ENCODE data around the gene PALLD. TPM values are rescaled to one million over a fixed set of nuclear protein-coding genes. Genes with fewer than 3 reads are reported as not detected.

The PALLD gene
- total RNA-seq, 1 experiment from 2014 or later = 18.3 TPM

- H4K91ac ChIP-seq (ENCODE audit: insufficient read length, low read depth, low read length) = no peak overlapping the region
- Mint-ChIP-seq H3K4me1 (peaks cover 9 to 10% of the 10 kb centered on the region in 2 experiments), H3K27me3 (ENCODE audit: low read depth) (no peaks in the 10 kb centered on the region), H3K4me3 (no peak overlapping the region), H3K27ac (no peak overlapping the region), H3K9me3 (no peaks in the 10 kb centered on the region), H3K36me3 (ENCODE audit: insufficient read depth in 1 of 3, low read depth in 3 of 3) (no peaks in the 10 kb centered on the region)
- no peaks in the 10 kb centered on the region for H3K23me2 ChIP-seq (ENCODE audit: insufficient read length, low read depth, low read length, poor library complexity, severe bottlenecking)
- no peaks in the 10 kb centered on the region for H3K4me1 ChIP-seq (ENCODE audit: insufficient read depth, low read length)
- no peak for DNase-seq
- H3K4ac ChIP-seq (ENCODE audit: low read depth, low read length) = no peak overlapping the region
- H2BK20ac ChIP-seq (ENCODE audit: low read depth, low read length, poor library complexity, severe bottlenecking) = no peak overlapping the region
- no peaks in the 10 kb centered on the region for H3K79me2 ChIP-seq (ENCODE audit: insufficient read depth, low read length)
- no peak overlapping the region for H3K4me2 ChIP-seq (ENCODE audit: insufficient read depth, insufficient read length, low read length)
- H4K5ac ChIP-seq (ENCODE audit: insufficient read length, low read depth, low read length) = no peak overlapping the region
- no peak overlapping the region for H3K18ac ChIP-seq (ENCODE audit: insufficient read length, low read depth, low read length)
- H3K79me1 ChIP-seq (ENCODE audit: insufficient read depth, low read depth, low read length, poor library complexity, severe bottlenecking) = no peaks in the 10 kb centered on the region
- H3K56ac ChIP-seq (ENCODE audit: insufficient read length, low read depth, low read length) = no peak overlapping the region
- no peak overlapping the region for H2AFZ ChIP-seq (ENCODE audit: low read length)
- H4K8ac ChIP-seq (replicated peaks; ENCODE audit: insufficient read length, low read depth, low read length) = no peak overlapping the region
- no peaks in the 10 kb centered on the region for H4K20me1 ChIP-seq (ENCODE audit: control insufficient read depth, insufficient read depth, insufficient read length)
- no peak overlapping the region for H2BK5ac ChIP-seq (ENCODE audit: insufficient read length, low read length)
- no peak overlapping the region for H2BK12ac ChIP-seq (ENCODE audit: insufficient read length, low read depth, low read length)
- no peak for TF ChIP-seq CTCF (conservative IDR thresholded peaks at IDR 0.05)
- H3K27me3 ChIP-seq (ENCODE audit: insufficient read depth, low read length) = no peaks in the 10 kb centered on the region
- H3K14ac ChIP-seq (ENCODE audit: insufficient read depth, low read length) = no peak overlapping the region
- no peak overlapping the region for H3K9ac ChIP-seq (ENCODE audit: extremely low read depth, insufficient read length, low read length)
- no peak overlapping the region for H3T11ph ChIP-seq (ENCODE audit: low read length)
- WGBS (ENCODE audit: extremely low coverage, insufficient read length, low lambda C conversion rate) = no CpG with 5 or more reads among the region's 2 CpGs
- H2BK15ac ChIP-seq (ENCODE audit: low read depth, low read length) = no peak overlapping the region
- H2BK120ac ChIP-seq (ENCODE audit: low read depth, low read length, poor library complexity, severe bottlenecking) = no peak overlapping the region
- no peak overlapping the region for H2AK5ac ChIP-seq (ENCODE audit: insufficient read length, low read length)
- no peak overlapping the region for H3K23ac ChIP-seq (ENCODE audit: insufficient read length, low read depth, low read length)
- H3K27ac ChIP-seq (ENCODE audit: insufficient read length, low read depth, low read length) = no peak overlapping the region
- H3K9me3 ChIP-seq (ENCODE audit: control insufficient read depth, low read depth, low read length) = no peaks in the 10 kb centered on the region
Observed at GRCh38 chr4:168666531-168666930, 169.7 kb downstream of the PALLD start.

Data from H9 (cell line).